ENCODE data around the gene RHBDL3. TPM values are rescaled to one million over a fixed set of nuclear protein-coding genes. Genes with fewer than 3 reads are reported as not detected.

The RHBDL3 gene
- total RNA-seq, 1 donor from 2014 or later, result 4.4 TPM

- Mint-ChIP-seq H3K27ac (no peak overlapping the region), H3K4me3 (no peak overlapping the region), H3K9me3 (no peaks in the 10 kb centered on the region), H3K4me1 (ENCODE audit: unreplicated experiment) (peaks cover 14% of the 10 kb centered on the region), H3K36me3 (no peaks in the 10 kb centered on the region), H3K27me3 (peaks cover 6% of the 10 kb centered on the region)
- no peak for TF ChIP-seq CTCF (conservative IDR thresholded peaks at IDR 0.05)
- no peak for DNase-seq (ENCODE audit: extremely low spot score, unreplicated experiment)
Observed at GRCh38 chr17:32297424-32297823, 31.8 kb downstream of the RHBDL3 start.

GRCh38 chr17:32297860-32298259 lies 32.2 kb downstream of the RHBDL3 start:
- TF ChIP-seq CTCF (conservative IDR thresholded peaks at IDR 0.05), result no peak
- H3K36me3 Mint-ChIP-seq, result no peaks in the 10 kb centered on the region
- H3K9me3 Mint-ChIP-seq, result no peaks in the 10 kb centered on the region
- no peak for DNase-seq (ENCODE audit: extremely low spot score, unreplicated experiment)
- no peak overlapping the region for H3K4me3 Mint-ChIP-seq
- peaks cover 14% of the 10 kb centered on the region for H3K4me1 Mint-ChIP-seq (ENCODE audit: unreplicated experiment)
- H3K27ac Mint-ChIP-seq, result no peak overlapping the region
- H3K27me3 Mint-ChIP-seq, result peaks cover 6% of the 10 kb centered on the region

GRCh38 chr17:32298298-32298697 lies 32.7 kb downstream of the RHBDL3 start:
- no peaks in the 10 kb centered on the region for H3K36me3 Mint-ChIP-seq
- no peak for TF ChIP-seq CTCF (conservative IDR thresholded peaks at IDR 0.05)
- no peaks in the 10 kb centered on the region for H3K9me3 Mint-ChIP-seq
- H3K27me3 Mint-ChIP-seq, result peaks cover 6% of the 10 kb centered on the region
- no peak overlapping the region for H3K4me3 Mint-ChIP-seq
- H3K27ac Mint-ChIP-seq, result no peak overlapping the region
- no peak for DNase-seq (ENCODE audit: extremely low spot score, unreplicated experiment)
- peaks cover 17% of the 10 kb centered on the region for H3K4me1 Mint-ChIP-seq (ENCODE audit: unreplicated experiment)

- no peak for DNase-seq (ENCODE audit: extremely low spot score, unreplicated experiment)
- TF ChIP-seq CTCF (conservative IDR thresholded peaks at IDR 0.05), result no peak
- Mint-ChIP-seq H3K4me1 (ENCODE audit: unreplicated experiment) (peaks cover 24% of the 10 kb centered on the region), H3K36me3 (no peaks in the 10 kb centered on the region), H3K27ac (peak overlapping the region; percentile 49), H3K9me3 (no peaks in the 10 kb centered on the region), H3K27me3 (peaks cover 6% of the 10 kb centered on the region), H3K4me3 (no peak overlapping the region)
Observed at GRCh38 chr17:32298721-32299579, 33.3 kb downstream of the RHBDL3 start.

- no peak for TF ChIP-seq CTCF (conservative IDR thresholded peaks at IDR 0.05)
- H3K36me3 Mint-ChIP-seq, result no peaks in the 10 kb centered on the region
- no peak overlapping the region for H3K4me3 Mint-ChIP-seq
- peaks cover 31% of the 10 kb centered on the region for H3K4me1 Mint-ChIP-seq (ENCODE audit: unreplicated experiment)
- H3K9me3 Mint-ChIP-seq, result no peaks in the 10 kb centered on the region
- no peak for DNase-seq (ENCODE audit: extremely low spot score, unreplicated experiment)
- peak overlapping the region; percentile 49 for H3K27ac Mint-ChIP-seq
- H3K27me3 Mint-ChIP-seq, result peaks cover 6% of the 10 kb centered on the region
Observed at GRCh38 chr17:32299580-32300164, 34.0 kb downstream of the RHBDL3 start.
